HG03159 (cell line): ENCODE results near the gene DIP2B.

ENCODE experiments used
- ATAC-seq: cut with Tn5 transposase; IDR thresholded peaks from one replicate; pipeline ENCODE4 v1.9.1; 2021; ENCODE audit warnings: mild to moderate bottlenecking, moderate library complexity; ENCODE audit not compliant: unreplicated experiment

DIP2B gene

DNA sequence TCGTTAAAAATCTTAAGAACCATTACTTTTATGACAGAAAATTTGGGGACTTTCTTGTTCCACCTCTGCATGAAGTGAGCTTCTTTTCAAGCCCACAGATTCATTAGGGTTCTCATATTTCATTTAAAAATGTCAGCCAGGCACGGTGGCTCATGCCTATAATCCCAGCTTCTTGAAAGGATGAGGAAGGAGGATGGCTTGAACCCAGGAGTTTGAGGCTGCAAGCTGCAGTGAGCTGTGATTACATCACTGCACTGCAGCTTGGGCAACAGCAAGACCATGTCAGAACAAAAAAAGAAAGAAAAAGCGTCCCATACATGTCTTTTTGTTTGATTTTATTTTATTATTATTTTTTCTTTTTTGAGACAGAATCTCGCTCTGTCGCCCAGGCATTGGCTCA lies 215.7 kb downstream of the DIP2B start:
- no peak for ATAC-seq

DNA sequence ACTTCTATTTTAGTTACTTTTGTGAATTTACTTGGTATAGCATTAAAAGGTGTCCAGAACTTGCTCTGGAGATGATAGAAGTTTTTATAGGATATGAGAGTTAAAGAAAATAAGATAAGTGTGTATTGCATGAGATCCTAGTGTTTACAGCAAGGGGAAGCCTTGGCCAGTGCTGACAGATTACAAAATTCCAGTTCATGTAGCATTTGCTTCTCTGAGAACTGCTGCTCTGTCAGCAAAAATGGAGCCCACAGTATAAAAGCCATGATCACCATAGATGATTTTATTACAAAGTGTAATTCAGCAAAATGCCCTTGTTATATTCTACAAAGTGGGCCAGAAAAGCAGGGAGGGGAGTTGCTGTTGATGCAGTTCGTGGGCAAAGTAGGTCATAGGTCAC lies 219.1 kb downstream of the DIP2B start:
- no peak for ATAC-seq

DNA sequence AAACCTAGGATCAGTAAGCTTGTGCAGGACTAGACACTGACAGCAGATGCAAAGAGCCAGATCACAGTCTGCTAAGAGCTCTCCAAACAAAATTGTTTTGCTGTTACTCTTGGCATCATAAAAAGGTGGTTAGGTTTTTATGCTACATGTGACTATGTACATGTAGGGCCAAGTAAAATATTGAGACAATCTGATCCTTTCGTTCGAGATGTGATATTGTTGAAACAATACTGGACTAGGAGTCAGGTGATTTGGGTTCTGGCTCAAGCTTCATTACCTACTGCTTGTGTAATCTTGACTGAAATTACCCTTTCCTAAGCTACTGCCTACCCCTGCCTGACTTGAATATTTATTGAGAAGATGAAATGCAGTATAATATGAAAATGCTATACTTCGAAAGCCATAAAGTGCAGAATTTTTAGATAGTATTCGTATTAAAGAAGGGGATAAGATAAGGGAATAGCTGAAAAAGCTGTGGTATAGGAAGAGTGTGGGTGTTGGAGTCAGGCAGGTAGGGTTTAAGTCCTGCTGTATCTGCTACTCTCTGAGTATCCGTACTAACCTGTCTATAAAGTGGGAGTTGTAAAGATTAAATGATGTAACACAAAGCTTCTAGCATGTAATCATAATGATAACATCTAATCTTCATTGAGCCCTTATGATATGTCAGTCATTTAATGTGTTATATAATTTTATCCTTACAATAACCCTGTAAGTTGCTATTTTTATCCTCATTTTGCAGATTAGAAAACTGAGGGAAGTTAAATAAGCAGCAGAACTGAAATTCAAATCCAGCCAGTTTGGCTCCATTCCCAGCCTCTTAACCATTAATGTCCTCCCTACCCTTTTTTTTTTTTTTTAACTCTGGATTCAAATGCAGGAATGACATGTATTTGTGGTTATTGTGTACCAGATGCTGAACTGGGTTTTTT lies 220.5 kb downstream of the DIP2B start:
- no peak for ATAC-seq

DNA sequence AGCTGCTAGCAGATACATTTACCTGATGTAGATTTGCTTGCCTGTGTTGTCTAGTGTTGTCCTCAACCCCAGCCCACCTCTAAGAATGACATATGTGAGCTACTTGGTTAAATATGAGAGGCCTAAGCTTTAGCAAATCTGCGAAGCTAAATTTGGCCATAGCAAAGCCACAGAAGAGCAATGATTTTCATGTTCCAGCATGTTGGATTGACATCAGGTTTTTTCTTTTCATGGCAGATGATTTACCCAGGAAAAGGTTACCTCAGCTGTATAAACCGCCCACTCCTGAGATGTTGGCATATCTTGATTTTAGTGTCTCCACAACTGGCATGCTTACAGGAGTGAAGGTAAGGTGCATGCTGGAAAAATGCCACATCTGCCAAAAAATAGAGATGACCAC lies 222.7 kb downstream of the DIP2B start:
- no peak for ATAC-seq

- no peak for ATAC-seq
Measured at GRCh38 chr12:50728417-50728816, 223.6 kb downstream of the DIP2B start.

DNA sequence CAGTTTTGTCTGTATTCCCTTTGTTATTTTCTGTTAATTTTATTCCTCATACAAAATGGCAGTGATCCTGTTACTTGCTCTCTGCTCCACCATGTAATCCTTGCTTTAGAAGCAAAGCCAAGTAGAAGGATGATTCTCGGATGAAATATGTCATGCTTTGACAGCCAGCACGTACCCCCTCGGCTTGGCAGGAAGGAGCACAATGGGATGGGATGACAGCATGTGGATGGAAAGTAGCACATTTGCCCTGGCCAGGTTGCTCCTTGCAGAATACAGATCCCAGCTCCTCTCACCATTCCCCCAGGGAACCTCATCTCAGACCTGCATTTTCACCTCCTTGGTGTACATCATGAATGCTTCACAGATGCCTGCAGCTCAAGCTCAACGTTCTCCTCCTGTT lies 224.1 kb downstream of the DIP2B start:
- ATAC-seq = no peak

DNA sequence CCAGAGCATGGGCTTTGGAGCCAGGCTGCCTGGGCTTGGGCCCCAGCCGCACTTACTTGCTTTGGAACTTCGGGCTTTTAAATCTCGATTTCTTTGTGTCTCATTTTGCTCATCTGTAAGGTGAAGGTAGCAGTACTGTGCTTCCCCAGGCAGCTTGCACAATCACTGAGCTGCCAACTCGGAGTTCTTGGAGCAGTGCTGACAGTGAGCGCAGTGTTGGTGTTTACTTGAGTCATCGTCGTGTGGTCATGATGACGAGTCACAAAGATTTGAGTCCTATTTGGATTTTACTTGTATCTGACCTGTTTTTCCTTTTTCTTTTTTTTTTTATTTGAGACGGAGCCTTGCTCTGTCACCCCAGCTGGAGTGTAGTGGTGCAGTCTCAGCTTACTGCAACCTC lies 227.8 kb downstream of the DIP2B start:
- ATAC-seq = no peak

- ATAC-seq = no peak
Measured at GRCh38 chr12:50733706-50734105, 228.9 kb downstream of the DIP2B start.

GRCh38 chr12:50734409-50735263 lies 229.9 kb downstream of the DIP2B start:
- ATAC-seq = no peak

- no peak for ATAC-seq
Measured at GRCh38 chr12:50739611-50740010, 234.8 kb downstream of the DIP2B start.

GRCh38 chr12:50740307-50740706 lies 235.5 kb downstream of the DIP2B start:
- ATAC-seq = no peak

DNA sequence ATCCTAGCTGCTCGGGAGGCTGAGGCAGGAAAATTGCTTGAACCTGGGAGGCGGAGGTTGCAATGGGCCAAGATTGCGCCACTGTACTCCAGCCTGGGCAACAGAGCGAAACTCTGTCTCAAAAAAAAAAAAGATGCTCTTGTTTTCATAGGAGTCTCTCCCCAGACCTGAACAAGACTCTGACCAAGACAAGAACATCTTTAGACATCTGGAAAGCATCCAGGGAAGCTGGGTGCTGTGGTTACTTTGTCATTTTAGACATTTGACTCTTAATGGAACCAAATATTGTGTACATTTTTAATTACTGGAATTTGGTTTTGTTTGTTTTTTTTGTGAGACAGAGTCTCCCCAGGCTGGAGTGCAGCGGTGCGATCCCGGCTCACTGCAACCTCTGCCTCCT lies 238.0 kb downstream of the DIP2B start:
- ATAC-seq = no peak

- ATAC-seq = no peak
Measured at GRCh38 chr12:50745861-50746260, 241.1 kb downstream of the DIP2B start.

- no peak for ATAC-seq
Measured at GRCh38 chr12:50746431-50746830, 241.6 kb downstream of the DIP2B start.

DNA sequence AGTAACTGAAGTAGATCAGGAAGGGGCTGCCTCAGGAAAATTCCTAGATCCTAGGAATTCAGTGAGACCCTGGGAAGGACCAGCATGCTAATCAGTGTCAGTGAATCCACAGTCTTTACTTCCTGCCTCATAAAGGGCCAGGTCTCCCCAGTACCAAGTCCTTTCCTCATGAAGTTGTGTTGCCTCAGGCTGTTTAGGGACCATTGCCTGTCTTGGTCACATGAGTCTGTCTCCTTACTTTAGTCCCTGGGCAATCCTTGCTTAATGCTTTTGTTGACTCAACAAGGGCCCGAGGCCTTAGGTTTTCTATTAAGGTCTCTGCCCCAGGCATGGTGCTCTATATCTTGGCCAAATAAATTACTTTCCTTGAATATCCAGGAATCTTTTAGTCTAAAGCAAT lies 243.0 kb downstream of the DIP2B start:
- no peak for ATAC-seq

DNA sequence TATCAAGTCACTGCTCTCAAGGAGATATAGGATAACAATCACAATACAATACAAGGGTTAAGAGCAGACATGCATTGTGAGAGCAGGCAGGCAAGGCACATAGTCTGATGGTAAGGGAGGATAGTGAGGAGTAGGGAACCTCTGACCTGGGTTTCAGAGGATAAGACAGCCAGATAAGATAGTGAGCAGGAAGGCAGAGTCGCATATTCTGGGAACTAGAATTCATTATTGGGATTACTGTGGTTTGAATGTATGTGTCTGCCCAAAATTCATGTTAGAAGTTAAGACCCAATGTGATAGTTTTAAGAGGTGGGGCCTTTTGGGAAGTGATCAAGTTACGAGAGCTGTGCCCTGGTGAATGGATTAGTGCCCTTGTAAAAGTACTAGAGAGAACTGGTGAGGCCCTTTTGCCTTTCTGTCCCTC lies 244.7 kb downstream of the DIP2B start:
- no peak for ATAC-seq

DNA sequence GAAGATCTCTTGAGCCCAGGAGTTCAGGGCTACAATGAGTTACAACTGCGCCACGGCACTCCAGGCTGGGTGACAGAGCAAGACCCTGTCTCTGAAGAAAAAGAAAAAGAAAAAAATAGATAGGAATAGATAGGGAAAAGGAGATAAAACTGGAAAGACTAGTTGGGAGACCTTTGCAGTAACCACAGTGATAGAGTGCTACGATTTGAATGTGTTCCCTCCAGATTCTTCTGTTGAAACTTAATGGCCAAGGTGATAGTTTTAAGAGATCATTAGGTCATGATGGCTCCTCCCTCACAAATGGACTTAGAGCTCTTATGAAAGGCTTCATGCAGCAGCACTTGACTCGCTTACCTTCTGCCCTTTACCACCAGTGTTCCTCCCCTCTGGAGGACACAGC lies 245.6 kb downstream of the DIP2B start:
- ATAC-seq = no peak

- no peak for ATAC-seq
Measured at GRCh38 chr12:50751948-50752721, 247.3 kb downstream of the DIP2B start.

DNA sequence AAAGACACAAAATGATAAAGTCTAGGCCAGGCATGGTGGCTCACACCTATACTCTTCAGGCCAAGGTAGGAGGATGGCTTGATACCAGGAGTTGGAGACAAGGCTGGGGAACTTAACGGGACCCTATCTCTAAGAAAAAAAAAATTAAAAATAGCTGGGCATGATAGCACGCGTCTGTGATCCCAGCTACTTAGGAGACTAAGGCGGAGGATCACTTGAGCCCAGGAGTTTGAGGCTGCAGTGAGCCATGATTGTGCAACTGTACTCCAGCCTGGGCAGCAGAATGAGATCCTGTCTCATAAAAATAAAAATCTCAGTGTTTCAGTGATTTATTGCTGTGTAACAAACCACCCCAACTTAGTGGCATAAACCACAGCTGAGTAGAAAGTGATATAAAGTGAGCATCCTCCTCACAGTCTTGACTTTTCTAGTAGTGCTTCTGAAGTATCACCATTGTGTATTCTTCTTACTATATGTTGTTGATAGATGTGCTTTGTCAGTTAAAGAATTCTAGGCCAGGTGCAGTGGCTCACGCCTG lies 248.5 kb downstream of the DIP2B start:
- no peak for ATAC-seq

GRCh38 chr12:50763639-50764285 lies 259.0 kb downstream of the DIP2B start, which contains the start of gene ATF1:
Gene ATF1 (plus strand): TSS chr12:50764101. CDS start chr12:50780146, 16,045 bp downstream.
- peak; percentile 74 for ATAC-seq
